NCI-H1436 treated with DMSO at 0.1 percent for 48 hours (cell line): Measurements from ENCODE around the gene KLHL18.
A peak's percentile ranks its signal among the peaks of the same experiment; 100 is the strongest.
"Not testable (repeated sequence)": the region's sequence is repeated elsewhere in the genome, so short reads cannot be mapped to it uniquely, and the experiment has no call there.

Experiments used
- DNase-seq: peaks from one replicate; lab custom pipeline; 2025; lab: John Stamatoyannopoulos, UW

The KLHL18 gene

DNA sequence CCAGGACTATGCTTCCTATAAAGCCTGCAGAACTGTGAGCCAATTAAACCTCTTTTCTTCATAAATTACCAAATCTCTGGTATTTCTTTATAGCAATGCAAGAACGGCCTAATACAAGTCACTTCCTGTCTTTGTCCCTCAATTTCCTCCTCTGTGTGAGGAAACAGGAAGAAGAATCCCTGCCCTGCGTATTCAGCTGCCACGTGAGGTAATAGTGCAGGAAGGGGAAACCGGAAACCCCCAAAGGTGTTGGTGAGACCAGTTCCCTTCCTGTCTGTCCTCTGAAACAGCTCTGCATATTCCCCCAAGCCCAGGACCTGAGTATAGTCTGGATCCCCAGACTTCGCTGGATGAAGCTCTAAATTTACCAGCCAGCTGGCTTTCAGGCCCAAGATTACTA is 80.0 kb downstream of the KLHL18 start:
- DNase-seq: no peak

DNA sequence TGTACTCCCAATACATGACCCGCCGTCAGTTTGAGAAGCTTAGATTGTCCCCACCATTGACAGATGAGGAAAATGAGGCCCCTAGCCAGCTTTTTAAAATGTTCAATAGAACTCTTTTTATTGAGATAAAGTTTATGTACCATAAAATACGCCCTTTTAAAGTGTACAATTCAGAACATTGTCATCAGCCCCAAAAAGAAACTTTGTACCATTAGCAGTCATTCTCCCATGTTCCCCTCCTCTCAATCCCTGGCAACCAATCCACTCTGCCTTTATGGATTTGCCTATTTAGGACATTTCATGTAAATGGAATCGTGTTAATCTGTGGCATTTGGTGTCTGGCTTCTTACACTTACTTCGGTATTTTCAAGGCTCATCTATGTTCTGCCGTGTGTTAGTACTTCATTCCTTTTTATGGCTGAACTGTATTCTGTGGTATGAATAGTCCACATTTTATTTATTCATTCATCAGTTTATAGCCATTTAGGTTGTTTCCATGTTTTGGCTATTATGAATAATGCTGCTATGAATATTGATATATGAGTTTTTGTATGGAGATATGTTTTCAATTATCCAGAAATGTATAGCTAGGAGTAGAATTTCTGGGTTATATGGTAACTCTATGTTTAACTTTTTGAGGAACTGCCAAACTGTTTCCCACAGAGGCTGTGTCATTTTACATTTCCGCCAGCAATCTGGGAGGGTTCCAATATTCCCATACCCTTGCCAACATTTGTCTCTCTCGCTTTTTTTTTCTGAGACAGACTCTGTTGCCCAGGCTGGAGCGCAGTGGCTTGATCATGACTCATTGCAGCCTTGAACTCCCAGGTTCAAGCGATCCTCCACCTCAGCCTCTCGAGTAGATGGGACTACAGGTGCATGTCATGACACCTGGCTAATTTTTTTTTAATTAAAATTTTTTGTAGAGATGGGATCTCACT is 82.7 kb downstream of the KLHL18 start:
- DNase-seq: no peak

DNA sequence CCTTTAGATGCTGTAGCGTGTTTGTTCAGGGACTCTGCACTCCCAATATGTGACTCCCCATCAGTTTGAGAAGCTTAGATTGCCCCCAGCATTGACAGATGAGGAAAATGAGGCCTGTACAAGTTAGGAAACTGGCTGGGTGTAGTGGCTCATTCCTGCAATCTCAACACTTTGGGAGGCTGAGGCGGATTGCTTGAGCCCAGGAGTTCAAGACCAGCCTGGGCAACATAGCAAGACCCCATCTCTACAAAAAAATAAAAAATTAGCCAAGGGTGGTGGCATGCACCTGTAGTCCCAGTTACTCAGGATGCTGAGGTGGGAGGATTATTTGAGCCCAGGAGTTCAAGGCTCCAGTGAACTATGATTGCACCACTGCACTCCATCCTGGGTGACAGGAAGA is 84.1 kb downstream of the KLHL18 start:
- DNase-seq: no peak

DNA sequence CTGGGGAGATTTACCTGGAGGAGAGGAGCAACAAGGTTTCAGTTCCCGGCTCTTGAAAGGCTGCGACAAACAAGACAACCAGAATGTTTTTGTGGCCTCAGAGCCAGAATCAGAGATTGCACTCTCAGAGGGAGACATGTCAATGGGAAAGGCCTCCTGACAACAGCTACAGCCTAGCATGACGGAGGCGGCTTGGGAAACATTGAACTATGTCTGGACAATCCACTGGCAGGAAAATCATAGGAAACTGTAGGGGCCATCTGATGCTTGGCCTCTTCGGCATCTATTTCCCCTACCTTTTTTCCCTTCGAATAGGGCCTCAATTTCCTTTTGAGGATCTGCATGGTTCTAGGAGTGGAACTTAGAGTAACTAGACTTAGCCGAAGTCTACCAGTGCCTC is 84.9 kb downstream of the KLHL18 start:
- DNase-seq: no peak

DNA sequence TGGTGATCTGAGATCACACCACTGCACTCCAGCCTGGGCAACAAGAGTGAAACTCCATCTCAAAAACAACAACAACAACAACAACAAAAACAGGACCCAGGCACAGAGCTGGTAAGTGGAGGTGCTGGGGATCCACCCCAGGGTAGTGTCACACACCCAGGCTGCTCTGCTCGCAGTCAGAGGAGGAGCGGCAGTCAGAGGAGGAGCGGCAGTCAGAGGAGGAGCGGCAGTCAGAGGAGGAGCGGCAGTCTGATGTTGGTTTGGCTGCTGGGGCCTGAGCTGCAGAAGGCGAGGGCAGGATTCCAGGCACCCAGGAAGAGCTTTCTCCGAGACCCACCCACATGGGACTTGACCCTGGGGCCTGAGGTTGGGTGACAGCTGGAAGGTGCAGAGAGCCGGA is 87.3 kb downstream of the KLHL18 start:
- DNase-seq: not testable (repeated sequence)

DNA sequence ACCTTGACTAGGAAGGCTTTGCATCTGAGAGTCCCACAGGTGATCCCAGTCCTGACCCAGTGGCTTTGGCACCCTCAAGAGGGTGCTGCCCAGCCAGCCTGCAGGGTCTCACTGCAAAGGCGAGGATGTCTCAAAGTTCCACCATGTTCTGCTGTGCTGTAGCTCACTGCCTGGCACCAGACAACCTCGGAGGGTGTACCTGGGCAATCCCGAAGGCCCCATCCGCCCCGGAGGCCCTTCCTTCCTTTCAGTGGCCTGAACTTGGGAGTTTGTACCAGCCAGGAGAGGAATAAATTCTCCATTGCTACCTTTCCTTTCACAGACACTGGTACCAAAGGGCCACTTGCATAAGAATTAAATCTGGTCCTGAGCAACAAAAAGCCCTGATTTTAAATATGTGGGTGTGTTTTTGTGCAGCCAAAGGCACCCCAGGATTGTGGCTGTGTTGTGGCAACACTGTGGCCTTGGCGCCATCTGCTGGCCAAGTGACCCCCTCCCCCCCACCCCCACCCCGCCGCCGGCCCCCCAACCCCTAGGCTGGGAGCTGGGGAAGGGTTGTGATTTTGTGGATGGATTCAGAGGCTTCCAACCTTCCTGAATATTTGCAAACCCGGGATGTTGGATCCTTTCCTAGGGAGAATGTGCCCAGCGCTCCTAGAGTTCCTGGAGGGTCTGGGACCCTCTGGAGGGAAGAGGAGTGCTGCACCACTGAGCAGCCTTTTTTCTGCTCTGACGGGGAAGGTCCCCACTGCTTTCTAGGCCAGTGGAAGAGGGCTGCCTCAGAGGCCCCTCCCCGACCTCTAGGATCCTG is 88.3 kb downstream of the KLHL18 start:
- no peak for DNase-seq

DNA sequence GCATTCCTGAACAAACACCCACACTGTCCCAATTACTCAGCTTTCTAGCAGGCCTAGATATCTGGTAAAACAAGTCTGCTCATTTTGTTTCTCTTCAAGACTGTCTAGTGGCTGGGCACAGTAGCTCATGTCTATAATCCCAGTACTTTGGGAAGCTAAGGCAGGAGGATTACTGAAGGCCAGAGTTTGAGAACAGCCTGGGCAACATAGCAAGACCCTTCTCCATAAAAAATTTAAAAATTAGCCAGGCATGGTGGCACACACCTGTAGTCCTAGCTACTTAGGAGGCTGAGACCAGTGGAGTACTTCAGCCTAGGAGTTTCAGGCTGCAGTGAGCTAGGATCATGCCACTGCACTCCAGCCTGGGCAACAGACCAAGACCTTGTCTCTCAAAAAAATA is 91.8 kb downstream of the KLHL18 start:
- no peak for DNase-seq

DNA sequence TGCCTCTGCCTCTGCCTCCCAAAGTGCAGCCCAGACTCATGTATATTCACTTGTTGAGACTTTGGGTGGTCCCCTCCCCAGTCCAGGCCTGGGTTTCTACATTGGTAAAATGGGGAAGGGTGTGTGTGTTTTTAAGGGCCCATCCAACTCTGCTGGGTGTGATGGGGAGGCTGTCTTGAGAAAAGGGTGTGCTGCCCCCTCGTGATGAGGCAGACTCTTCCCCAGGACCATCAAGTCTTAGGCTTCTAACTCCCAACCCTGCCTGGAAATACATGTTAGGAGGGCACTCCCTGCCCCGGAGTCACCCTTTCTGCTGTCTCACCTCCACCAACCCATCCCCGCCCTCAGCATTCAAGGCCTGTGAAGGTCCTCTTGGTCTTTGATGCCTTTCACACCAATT is 93.6 kb downstream of the KLHL18 start:
- DNase-seq: no peak

DNA sequence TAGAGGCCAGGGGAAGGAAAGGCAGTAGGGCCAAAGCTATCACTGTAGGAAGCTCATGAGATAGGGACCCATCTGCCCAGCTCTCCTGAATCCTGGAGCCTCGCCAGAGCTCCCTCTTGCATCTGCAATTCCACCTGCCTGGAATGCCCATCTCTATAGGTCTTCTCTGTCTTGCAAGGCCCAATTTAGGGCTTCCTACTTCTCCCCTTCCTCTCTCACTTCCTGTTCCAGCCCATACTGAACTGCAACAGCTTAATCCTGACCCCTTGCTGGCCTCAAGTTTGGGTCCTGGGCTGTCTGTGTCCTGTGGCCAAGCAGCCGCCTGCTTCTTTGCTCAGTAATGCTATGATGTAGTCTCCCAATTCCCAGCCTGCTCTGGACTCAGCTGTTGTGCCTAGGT is 94.4 kb downstream of the KLHL18 start:
- DNase-seq: no peak

DNA sequence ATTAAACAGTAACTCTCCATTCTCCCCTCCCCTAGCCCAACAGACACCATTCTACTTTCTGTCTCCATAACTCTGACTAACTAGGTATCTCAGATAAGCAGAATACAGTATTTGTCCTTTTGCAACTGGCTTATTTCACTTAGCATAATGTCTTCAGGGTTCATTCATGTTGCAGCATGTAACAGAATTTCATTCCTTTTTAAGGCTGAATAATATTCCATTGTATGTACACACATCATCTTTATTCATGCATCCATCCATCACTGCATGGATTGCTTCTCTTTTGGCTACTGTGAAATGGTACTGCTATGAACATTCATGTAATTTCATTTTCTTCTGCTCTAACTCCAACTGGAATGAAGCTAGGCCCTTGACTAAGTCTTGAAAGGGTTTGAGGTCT is 96.1 kb downstream of the KLHL18 start:
- no peak for DNase-seq

DNA sequence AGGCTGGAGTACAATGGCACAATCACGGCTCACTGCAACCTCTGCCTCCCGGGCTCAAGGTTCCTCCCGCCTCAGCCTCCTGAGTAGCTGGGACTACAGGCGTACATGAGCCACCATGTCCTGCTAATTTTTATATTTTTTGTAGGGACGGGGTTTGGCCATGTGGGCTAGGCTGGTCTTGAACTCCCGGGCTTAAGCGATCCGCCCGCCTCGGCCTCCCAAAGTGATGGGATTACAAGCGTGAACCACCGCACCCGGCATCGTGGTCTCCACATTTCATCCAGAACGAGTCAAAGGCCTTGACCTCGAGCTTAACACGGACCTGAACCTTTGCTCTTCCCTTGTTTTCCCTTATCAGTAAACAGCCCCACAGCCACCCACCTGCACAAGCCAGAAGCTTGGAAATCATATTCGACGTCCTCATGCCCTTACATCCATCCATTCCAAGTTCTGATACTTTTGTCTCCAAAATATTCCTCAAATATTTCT is 96.7 kb downstream of the KLHL18 start:
- DNase-seq: no peak

DNA sequence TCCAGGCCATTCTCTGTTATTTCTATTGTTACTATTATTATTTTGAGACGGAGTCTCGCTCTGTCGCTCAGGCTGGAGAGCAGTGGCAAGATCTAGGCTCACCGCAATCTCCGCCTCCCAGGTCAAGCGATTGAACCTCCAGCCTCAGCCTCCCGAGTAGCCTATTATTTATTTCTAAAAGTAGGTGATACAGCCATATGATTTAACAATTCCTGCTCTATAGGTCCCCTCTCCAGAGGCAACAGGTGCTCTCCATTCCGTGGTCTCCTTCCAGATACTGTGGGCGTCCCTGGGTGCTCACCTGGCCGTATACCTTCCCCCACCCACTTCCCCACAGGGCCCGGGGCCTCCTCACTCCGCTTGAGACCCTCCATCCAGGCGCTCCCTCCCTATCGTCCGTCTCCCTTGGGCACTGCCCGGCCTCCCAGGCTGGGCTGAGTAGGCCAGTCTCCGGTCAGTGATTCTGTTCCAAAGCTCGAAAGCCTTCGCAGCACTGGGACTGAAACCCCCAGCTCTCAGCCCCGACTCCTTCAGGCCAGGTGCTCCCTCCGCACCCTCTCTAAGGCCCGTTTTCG is 97.4 kb downstream of the KLHL18 start:
- no peak for DNase-seq

DNA sequence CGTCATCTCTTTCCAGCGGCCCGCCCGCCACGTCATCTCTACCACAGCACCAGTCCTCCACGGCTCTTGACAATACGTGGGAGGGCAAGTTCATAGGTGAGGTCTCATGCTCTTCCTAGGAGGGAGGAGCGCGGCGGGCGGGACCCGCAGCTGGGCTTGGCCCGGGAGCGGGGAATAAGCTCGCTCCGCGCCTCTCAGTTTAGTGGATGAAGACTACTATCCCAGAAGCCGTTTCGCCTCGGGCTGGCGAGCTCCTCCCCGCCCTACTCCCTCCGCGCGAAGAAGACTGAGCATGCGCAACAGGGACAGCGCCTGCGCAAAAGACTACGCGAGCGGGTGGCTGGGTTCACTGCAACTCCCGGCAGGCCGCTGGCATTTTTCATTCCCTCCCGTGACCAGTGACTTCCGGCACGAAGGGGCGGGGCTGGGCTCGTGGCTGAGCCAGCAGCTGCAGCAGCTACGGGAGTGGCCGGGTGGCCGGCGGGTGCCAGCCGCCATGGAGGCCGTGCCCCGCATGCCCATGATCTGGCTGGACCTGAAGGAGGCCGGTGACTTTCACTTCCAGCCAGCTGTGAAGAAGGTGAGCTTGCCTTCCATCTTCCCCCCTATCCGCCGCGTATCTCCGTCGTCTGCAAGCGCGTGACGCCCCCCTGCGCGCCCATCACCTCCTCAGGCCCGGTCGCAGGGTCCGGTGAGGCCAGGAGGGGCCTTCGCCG is 98.0 kb downstream of the KLHL18 start, which contains the start of gene PTPN23:
PTPN23 (plus strand) TSS at position 421 of the 716 bp plus-strand sequence; CDS start at position 497, 76 bp downstream.
- peak; percentile 78 for DNase-seq

DNA sequence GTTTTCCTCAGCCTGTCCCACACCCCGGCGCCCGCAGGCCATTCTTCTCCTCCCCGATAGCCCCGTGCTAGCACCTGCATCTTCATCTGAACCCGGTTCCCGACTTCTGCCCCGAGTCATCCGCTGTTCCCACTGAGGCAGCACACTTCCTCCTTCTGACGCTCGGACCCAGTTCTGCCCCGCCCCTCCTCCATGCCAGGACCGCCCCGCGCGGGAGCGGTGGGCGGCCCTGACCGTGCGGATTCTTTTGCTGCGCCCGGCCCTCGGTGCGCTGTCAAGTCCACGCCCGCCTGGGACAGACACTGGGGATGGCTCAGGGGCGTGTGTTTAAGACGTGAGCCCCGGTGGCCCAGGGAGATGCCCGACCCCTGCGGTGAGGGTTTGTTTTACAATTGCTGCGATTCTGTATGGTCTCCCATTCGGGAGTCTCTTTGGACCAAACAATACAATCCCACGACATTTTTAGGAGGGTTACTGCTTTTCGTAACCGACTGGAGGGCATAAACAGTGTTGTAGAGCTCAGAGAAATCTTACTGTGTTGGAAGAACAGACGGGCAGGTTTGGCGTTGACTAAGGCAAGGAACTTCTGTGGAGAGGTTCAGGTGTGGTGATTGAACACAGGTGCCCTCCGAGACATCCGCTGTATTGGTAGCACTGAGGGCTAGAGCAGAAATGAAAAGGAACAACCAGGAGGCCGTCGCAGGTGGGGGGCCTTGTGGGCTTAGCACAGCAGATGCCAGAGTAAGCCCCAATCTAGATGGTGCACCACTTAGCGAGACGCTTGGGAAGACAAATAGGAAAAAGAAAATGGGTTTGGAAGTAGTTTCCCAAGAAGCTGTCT is 98.8 kb downstream of the KLHL18 start:
- DNase-seq: no peak

DNA sequence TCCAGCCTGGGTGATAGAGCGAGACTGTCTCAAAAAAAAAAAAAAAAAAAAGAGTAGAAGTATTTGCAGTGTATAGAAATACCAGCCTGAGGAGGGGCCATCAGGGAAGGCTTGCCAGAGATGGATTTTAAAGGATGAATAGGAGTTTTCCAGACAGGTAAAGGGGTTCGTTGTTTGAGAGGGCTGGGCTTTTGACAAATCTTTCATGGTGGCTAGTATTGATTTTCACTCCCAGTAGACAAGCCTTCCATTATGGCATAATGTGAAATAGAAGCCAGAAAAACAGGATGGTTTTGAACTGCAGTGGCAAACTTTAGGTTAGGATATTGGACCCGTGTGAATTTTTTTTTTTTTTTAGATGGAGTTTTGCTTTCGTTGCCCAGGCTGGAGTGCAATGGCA is 101.7 kb downstream of the KLHL18 start:
- no peak for DNase-seq

DNA sequence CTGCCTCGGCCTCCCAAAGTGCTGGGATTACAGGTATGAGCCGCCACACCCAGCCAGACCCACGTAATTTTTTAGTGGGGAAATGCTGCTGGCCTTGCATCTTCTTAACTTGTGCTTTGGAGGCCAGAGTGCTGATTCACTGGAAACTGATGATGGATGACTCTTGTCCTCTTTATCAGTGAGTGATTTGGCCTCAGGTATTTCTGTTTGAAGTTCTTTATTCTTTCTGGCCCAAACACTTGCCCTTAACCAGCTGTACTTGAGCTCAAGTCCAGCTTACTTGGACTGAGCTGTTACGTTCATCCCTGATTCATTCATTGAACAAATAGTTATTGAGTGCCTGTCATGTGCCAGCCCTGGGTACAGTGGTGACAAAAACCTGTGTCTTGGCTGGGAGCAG is 102.3 kb downstream of the KLHL18 start:
- DNase-seq: no peak

DNA sequence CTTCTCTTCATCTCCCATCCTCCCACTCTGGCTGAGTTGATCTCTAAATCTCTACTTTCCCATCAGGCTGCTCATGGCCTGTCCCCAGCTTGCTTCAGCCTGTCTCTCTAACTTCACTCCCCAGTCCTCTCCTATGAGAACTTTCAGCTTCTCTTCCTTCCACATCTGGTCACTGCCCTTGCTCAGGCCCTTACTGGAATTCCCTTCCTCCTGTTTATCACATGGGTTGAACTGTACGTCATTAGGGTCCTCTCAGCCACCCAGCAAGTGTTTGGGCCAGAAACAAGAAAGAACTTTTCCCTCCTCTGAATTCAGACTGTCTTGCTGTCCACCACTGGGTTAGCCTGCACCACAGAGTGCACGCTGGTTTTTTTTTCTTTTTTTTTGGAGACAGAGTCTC is 103.1 kb downstream of the KLHL18 start:
- DNase-seq: no peak

DNA sequence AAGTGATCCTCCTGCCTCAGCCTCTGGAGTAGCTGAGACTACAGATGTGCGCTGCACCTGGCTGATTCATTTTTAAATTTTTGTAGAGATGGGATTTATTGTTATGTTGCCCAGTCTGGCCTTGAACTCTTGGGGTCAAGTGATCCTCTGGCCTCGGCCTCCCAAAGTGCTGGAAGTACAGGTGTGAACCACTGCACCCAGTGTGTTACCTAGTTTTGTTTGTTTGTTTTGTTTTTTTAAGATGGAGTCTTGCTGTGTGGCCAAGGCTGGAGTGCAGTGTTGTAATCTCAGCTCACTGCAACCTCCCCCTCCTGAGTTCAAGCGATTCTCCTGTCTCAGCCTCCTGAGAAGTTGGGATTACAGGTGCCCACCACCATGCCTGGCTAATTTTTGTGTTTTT is 110.2 kb downstream of the KLHL18 start:
- no peak for DNase-seq

DNA sequence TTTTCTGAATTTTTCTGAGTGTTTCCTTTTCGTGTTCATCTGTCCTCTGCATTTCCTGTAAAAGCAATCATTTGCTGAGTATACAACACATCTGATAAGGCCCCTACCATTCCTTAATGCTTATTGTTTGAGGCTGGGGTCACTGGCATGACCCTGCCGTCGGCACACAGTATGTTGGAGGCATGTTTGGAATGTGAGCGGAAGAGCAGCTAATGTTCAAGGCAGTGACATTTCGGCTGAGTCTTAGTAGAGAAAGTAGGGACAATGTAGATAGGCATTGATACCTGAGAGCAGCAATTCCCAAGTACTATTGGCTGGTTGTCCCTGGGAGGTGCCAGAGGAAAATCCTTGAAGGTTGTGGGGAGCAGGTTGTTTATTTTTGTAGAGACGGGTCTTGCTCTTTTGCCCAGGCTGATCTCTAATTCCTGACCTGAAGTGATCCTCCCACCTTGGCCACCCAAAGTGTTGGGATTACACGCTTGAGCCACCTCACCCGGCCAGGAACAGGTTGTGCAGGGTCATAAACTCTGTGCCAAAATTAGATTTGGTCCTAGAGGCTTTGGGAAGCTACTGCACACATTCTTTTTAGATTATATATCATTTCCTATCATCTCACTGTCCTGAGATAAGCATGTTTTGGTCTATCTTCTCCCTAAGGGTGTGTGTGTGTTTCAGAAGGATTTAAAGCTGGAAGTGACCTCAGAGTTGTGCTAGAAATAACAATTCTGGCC is 111.6 kb downstream of the KLHL18 start:
- no peak for DNase-seq

DNA sequence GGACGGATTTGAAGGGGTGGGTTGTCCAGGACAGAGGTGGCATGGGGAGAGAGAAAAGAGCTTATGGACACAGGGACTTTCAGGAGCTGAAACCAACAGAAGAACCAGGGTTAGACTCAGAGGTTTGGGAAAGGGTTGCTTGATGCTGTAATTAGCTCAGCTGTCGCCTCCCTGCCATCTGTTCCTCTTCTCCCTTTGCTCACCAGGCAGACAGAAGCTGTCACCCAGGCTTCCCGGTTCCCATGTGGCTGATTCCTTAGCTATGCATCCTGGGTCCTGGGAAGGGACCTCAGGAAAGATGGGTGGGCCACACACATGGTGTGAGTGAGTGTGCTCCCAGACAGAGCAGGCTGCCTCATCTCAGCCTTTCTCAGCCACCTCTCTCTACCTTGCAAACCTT is 112.1 kb downstream of the KLHL18 start:
- no peak for DNase-seq
